HG02588 (cell line): ENCODE measurements around the gene ZNFX1.

Source experiments
- ATAC-seq: cut with Tn5 transposase; IDR thresholded peaks from one replicate; pipeline ENCODE4 v1.9.1; 2021; ENCODE audit warnings: mild to moderate bottlenecking, moderate library complexity; ENCODE audit not compliant: unreplicated experiment

ZNFX1 gene

DNA sequence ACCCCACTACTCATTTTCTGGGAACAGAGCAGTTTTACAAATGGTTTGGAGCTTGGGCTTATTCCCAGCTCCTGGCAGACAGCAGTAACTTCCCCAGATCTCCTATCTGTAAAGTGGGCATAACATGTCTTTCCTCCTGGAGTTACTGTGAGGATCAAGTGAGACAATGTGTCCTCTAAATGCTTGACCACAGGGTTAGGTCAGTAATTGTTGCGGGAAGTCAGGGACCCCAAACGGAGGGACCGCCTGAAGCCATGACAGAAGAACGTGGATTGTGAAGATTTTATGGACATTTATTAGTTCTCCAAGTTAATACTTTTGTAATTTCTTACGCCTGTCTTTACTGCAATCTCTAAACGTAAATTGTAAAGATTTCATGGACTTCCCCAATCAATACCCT, 15.3 kb upstream of the ZNFX1 start:
- no peak for ATAC-seq

DNA sequence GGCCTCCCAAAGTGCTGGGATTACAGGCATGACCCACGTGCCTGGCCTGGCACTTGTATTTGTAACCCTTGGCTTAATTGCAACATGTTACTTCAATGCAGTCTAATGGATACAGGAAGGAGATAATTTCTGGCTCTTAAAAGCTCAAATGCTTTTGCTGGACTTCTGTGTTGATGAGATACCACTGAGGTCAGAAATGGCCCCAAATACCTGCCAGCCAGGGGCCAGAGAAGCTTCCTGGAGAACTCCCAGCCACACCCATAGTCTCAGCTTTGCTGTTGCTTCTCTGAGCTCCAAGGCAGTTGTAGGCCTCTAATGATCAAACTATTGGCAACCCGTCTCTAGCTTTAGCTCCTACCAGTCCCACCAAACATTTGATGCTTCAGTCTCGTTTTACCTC, 14.2 kb upstream of the ZNFX1 start:
- ATAC-seq: no peak

DNA sequence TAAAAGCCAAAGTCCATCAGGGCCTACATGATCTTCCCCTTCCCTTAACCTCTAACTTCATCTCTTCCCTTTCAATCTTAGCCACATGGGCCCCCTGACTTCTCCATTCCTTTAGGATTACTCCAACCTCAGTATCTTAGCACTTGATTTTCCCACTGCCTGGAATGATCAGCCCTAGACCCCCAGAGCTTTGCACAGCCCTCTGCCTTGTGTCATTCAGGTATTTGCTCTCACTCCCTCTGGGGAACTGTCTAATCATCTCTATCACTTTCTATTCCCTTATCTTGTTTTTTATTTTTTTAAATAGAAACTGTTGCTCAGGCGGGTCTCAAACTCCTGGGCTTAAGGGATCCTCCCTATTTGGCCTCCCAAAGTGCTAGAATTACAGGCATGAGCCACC, 13.3 kb upstream of the ZNFX1 start:
- no peak for ATAC-seq

DNA sequence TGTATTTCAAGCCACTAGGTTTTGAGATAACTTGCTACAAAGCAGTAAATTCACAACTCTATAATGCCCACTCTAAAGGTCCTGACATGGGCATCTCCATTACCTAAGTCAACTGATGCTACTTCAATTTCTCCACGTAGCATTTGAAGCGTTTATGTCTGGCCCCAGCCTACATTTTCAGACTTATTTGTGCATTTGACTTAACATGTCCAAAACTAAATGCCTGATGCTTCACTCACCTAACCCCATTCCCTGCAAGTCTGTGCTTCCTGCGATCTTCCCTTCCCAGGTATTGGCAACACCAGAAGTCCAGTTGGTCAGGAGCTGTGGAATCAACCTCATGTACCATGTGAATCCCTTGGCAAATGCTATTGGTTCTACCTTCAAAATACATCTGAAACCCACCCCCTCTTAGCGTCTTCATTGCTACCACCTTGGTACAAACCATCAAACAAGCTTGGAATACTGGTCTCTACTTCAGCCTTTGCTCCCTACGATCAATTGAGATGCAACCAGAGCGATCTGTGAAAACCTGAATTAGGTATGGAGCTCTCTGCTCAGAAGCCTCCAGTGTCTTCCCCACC, 12.8 kb upstream of the ZNFX1 start:
- no peak for ATAC-seq

DNA sequence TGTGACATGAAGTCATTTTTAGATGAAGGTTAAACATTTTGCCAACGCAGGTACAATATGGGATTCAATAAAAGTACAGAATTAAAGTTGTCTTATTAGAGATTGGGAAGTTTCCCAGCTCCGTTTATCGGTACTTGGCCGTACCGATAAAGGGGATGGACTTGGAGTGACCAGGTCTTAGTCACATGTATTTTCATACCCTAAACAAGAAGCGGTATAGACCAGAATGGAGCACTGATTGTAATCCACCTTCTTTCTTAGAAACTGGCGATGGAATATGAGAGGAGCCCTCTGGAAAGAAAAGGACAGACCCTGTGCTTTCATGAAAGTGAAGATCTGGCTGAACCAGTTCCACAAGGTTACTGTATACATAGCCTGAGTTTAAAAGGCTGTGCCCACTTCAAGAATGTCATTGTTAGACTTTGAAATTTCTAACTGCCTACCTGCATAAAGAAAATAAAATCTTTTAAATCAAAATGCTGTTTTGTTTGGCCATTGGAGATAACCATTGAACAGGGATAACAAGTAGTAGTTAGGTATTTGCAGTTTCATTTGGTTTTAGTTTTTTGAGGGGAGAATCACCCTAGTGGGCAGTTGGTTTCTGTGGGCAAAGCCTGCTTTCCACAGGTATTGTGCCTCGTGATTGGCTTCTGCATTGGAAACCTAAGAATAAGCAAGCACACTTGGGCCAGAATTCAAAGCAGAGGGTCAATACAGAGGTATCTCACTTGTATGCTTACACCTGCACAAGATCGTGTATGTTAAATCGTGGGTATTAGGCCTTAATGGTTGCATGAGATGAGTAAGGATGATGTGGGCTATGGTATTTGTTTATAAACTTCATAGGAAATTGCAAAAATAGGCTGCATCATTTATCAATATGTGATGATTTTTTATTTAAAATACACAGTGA, 11.2 kb upstream of the ZNFX1 start:
- ATAC-seq: no peak

DNA sequence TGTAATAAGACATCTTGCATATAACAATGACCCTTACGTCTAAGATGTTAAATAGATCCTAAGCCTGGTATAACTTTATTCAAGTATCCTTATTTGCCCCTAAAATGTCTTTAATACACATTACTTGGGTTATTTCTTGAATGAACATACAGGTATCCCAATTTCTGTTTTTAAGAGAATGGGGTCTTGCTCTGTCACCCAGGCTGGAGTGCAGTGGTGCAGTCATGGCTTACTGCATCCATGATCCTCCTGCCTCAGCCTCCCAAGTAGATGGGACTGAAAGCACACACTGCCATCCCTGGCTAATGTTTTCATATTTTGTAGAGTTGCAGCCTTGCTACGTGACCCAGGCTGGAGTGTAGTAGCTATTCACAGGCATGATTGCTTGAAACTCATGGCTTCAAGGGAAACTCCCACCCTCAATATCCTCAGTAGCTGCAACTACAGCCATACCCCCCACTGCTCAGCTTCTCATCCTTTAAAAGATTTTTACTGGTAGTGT, 10.4 kb upstream of the ZNFX1 start:
- no peak for ATAC-seq

DNA sequence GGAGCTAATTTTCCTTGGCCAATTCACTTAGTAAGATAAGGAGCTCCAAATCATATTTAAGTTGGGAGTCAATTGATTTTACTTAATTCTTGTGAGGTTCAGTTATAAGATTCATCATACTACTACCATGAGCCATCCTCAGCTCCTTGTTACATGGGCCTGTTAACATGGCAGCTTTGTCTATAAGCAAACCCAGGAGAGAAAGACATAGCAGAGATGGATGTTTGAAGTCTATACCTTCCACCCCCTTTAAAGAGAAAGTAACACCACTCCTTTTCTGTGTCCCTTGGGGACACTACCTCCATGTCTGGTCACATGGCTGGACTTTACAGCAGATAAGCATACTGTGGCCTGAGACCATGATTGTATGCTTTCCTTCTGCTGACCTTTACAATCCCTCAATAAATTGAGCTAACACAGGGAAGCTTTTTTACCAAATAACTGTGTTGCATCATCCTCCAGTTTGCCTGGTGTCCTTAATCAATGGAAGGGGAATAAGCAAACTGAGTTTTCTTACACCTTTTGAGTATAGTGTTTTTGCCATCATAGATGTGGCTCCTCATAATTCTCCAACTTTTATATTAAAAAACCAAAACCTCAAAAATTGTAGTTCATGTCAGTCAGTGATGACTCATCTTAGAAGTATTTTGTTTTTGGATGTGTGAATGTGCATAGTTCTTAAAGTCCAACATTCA, 9.8 kb upstream of the ZNFX1 start:
- ATAC-seq: no peak

DNA sequence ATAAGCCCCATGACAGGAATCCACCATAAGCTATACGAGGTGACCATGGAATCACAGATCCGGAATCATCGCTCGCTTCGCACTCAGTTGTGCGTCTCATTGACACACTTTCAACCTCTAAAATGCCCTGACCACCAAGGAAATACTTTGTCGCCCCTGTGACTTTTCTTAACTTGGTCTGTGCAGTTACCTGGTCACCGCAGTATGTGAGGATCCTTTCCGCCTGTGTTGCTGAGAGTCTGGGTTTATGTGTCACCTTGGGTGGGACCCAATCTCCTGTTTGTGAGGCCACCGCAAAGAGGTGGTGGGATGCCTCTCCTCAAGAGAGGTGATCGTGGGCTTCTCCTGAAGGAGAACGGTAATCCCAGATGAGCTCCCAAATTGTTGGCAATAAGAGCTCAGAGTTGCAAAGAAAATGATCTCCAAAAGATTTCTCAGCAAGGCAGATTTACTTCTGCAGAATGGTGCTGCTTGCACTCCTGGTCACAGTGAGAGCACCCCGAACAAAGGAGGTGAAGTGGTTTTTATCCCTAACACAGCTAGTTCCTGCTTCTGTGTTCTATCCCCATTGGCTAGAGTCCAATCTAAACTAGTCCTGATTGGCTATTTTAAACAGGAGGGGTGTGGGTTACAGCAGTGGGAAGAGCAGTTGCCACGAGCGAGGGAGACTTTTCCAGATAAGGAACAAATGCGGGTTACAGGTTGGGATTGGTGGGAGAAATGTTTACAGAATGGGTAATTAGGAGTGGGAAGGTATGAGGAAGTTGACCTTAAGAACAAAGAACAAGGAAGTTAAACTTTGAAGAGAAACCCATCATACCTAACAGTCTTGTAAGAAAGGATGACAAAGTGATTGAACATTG, 9.1 kb upstream of the ZNFX1 start:
- no peak for ATAC-seq

DNA sequence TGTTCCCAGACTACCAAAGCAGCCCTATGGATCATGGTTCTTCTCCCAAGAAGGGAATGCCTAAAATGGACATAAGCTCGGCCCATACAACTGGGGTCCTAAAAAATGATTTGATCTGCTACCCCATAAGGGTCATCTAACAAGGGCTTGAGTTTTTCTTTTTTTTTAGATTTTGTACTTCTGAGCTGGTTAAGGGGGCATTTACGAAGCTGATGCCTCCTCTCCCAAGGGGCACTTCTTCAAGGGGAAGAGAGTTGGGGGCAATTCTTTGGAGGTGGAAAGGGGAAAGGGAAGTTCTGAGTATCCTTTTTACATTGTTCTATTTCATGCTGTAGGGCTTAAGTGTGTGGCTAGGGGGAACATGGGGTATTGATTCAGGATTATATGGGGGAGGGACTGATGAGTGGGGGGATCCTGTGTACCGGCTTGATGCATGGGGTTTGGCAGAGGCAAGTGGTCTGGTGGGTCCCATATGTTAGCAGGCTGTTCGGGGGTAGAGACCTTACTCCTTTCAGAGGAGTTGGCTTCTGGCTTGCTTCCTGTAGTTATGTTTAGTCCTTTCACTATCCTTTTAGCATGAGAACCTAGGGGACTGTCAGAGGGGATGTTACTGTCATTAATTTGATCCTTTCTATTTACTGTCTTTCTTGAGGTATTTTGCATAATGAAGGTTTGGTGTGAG, 8.1 kb upstream of the ZNFX1 start:
- ATAC-seq: no peak

DNA sequence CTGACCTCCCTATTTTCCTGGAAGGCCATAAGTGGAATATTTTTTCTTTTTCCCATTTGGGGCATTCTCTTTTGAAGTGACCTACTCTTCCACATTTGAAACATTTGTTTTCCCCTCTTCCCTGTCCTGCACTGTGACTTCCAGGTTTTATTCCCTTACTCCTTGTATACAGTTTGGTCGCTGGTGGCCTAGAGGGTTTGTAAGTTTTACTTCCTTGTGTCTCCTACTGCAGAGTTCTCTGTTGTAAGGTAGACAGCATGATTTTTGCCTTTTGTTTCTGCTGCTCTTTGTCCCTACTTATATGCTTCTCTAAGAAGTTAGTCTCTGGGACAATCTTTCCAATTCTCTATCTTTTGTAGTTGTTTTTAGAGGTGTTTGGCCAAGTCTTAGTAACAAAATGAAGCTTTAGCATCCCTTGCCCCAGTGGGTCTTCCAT, 7.4 kb upstream of the ZNFX1 start:
- no peak for ATAC-seq

DNA sequence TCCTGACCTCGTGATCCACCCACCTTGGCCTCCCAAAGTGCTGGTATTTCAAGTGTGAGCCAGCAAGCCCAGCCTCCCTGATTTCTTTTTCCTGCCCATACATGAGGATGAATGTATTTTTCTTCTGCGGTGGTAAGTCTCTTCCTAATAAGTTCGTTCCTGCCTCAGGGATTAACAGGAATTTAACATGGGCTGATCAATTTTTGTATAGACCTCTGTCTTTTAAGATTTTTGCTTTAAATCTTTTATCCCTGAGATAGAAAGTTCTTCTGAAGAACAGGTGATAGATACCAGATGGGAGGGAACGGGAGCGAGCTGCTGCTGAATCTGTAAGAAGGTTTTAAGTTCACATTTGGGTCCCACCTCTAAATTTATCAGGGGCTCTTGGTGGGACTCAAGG, 7.0 kb upstream of the ZNFX1 start:
- ATAC-seq: no peak

DNA sequence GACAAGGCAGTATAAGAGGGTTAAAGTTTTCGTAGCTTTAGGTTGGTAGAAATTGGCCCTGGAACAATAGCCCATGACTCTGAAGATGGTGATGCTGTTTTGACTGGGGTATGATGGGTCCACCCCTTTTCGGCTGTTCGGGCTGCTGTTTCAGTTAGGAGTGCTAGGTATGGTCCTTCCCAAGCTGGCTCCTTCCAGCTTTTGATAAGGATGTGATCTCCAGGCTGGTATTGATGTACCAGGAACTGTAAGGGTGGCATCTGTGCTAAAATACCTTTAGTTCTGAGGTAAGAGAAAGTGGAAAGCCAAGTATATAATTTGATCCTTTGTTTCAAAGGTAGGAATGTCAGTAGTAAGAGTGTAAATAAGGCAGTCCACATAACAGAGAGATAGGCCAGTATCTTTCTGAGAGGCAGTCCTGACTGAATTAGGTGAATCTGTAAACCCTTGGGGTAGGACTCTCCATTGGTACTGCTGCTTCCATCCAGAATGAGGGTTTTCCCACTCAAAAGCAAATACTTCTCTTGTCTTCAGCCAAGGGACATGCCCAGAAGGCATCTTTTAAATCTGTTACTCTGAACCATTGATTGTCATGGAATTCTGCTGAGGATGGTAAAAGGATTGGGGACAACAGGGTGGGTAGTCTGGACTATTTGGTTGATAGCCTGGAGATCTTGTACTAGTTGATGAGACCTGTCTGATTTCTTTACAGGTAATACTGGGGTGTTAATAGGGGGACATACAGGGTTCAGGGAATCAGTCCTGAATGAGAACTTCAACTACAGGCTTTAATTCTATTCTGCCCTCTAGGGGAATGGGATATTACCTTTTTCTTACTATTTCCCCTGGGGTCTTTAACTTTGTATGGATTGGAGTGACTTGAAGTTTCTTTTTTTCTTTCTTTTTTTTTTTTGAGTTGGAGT, 6.1 kb upstream of the ZNFX1 start:
- ATAC-seq: no peak

DNA sequence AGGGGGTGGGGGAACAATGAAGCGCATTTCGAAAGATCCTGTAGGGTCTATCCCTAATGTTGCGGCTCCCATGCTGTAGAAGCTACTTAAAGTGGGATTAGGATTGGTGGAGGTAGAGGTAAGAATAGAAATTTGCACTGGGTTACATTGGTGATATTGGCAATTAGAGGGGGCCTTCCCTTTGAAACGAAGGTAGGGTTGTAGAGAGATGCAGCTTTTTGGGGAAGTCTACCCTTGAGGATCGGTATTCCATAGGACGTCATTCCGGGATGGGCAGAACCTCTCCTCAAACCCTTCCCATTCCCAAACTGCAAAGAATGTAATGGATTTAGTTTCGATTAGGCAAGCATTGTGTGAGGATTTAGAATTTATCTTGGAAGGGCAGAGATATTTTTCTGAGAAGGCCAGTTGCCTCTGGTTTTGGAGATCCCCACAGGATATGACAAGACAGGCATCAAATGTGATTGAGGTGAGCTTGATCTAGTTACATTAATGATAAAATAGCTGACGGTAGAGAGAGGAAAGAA, 5.4 kb upstream of the ZNFX1 start:
- no peak for ATAC-seq

DNA sequence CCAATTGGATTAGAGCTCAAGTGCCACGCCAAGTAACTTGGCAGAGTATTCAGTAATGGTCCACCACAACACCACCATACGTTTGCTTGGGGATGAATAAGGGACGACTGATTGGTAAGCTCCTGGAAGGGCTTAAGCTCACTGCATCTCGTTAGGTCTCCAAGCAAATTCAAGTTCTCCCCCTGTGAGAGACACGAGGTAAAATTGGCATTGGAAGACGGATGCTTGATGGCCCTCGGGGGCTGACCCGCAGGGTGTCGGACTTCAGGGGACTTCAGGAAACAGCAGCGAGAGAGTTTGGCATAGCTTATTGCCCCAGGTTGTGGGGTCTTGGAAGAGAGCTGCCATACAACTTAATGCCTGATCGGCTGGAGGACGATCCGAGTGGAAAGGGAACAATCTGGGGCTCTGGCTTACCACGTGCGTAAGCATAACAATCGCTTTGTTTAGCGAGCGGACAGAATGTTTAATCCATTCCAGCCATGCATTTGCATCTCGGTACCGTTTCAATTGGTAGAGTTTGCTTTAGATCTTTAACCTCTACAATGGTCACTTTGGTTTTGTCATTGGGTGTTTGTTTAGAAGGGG, 4.8 kb upstream of the ZNFX1 start:
- no peak for ATAC-seq

DNA sequence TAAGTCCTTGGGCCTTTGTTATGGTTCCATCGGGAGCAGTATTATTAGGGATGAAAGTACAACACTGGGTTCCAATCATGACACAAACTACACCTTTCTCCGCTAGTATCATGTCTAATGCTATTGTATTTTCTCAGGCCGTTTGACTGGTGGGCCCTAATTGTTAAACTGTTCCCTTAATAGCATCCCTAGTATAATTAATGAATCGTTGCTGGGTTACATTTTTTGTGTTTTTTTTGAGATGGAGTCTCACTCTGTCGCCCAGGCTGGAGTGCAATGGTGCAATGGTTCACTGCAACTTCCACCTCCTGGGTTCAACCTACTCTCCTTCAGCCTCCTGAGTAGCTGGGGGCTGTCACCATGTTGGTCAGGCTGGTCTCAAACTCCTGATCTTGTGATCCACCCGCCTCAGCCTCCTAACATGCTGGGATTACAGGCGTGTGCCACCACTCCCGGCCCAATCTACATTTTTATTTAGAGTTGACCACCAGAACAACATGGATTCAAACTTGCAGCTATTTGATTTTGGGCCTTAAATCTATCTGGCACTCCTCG, 4.1 kb upstream of the ZNFX1 start:
- no peak for ATAC-seq

DNA sequence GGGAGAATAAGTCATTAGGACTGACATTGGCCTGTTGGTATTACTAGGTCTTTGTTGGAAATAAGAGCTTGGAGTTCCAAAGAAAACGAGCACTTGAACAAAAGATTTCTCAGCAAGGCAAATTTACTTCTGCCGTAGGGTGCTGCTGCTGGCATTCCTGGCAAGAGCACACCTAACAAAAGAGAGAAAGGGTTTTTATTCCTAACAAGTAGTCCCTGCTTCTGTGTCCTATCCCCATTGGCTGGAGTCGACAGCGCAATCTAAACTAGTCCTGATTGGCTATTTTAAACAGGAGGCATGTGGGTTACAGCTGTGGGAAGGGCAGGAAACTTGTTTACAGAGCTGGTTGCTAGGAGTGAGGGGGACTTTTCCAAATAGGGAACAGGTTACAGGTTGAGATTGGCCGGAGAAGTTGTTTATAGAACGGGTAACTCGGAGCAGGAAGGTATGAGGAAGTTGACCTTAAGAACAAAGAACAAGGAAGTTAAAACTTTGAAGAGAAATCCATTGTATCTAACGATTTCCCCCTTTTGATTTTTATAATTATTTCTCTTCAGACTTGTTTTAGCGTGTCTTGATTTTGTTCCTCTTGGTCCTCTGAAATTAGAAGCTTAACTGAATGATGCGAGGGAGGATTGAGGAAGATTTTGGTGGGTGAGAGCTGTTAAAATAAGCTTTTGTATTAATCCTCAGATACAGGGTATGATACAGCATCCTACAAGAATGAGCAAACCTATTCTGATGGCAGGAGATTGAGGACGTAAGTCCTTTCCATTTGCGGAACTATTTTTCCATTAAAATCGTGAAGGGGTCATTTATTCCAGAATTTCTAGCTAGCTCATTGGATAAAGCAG, 3.4 kb upstream of the ZNFX1 start:
- ATAC-seq: no peak

DNA sequence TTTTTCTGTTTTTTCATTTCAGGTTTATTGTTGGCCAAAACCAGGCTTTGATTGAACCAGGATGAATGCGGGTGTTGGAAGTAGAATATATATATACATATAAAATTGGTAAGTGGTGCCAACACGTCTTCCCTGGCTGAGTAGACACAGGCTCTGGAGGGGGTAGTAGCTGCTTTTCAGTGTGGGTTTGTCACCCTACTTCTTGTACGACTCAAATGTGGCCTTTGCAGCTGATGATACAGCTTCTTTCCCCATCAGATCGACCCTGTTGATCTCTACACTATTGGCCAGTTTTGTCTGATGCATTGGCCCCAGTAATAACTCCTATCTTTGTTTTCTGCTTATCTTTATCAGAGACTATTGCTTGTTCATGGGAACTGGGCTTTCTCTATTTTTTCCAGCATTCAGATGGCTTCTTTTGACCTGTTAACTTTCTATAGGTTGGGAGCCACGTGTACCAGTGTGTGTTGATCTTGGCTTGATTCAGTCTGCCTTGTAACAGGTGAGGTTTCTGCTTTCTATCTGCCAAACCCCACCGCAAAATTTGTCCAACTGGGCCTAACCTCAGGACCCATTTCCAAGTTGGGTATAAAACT, 2.7 kb upstream of the ZNFX1 start:
- no peak for ATAC-seq
